MCF 10A (cell line): Measurements from ENCODE around the gene LRP8. TPM values are rescaled to one million over a fixed set of nuclear protein-coding genes. Genes with fewer than 3 reads are reported as not detected.

ENCODE experiments used
- BruUV-seq: library from RNA; stranded (reverse); fragments of 400-500 nt; replicated peaks from 2 replicates; lab custom pipeline; 2021; lab: Mats Ljungman, UMichigan
- CTCF ChIA-PET: fragments of 300-600 bp; sonication (Branson Sonifier 250); formaldehyde crosslinking; extraction: SDS; loops from one replicate; lab custom pipeline; 2021; ENCODE audit warnings: antibody characterized with exemption, inconsistent platforms; lab: Yijun Ruan, JAX
- POLR2A ChIA-PET: fragments of 300-600, 350-650 bp; sonication (Branson Sonifier 250); formaldehyde crosslinking; extraction: SDS; loops from one replicate; lab custom pipeline; 2020; ENCODE audit warnings: antibody characterized with exemption, inconsistent platforms; lab: Yijun Ruan, JAX
- DNase-seq: peaks from one replicate; pipeline ENCODE4 v3.0.0-alpha.2; 2018; ENCODE audit not compliant: unreplicated experiment
- H3K27ac Mint-ChIP-seq: one replicate; pipeline ENCODE4 v1.8.0; 2022; ENCODE audit warnings: mild to moderate bottlenecking, low read depth, mixed read lengths; ENCODE audit not compliant: unreplicated experiment
- H3K27me3 Mint-ChIP-seq: one replicate; pipeline ENCODE4 v1.8.0; 2022; ENCODE audit warnings: mixed read lengths; ENCODE audit not compliant: insufficient read depth, unreplicated experiment
- H3K36me3 Mint-ChIP-seq: one replicate; pipeline ENCODE4 v1.8.0; 2022; ENCODE audit warnings: mild to moderate bottlenecking, moderate library complexity, mixed read lengths; ENCODE audit not compliant: insufficient read depth, unreplicated experiment
- H3K4me1 Mint-ChIP-seq: one replicate; pipeline ENCODE4 v1.8.0; 2022; ENCODE audit warnings: mixed read lengths; ENCODE audit not compliant: insufficient read depth, unreplicated experiment
- H3K4me3 Mint-ChIP-seq: one replicate; pipeline ENCODE4 v1.8.0; 2022; ENCODE audit warnings: mild to moderate bottlenecking, moderate library complexity, mixed read lengths; ENCODE audit not compliant: unreplicated experiment
- H3K9me3 Mint-ChIP-seq: one replicate; pipeline ENCODE4 v1.8.0; 2022; ENCODE audit warnings: mixed read lengths; ENCODE audit not compliant: unreplicated experiment
- CTCF ChIP-seq: fragments of 200-600 bp; IDR thresholded peaks from one replicate; pipeline ENCODE4 v1.8.0; 2022; ENCODE audit warnings: antibody characterized with exemption, mild to moderate bottlenecking; ENCODE audit not compliant: unreplicated experiment
- intact Hi-C: fragments of 100-400 bp; cut with micrococcal nuclease; formaldehyde crosslinking; loops from 2 replicates; pipeline ENCODE4 v1.14.1; 2022
- total RNA-seq: library from RNA; stranded (reverse); gene quantifications from 2 replicates; pipeline ENCODE4 v1.2.3, GENCODE V29; 2022

LRP8 gene
- total RNA-seq, 1 experiment from 2014 or later: 21.8 TPM

GRCh38 chr1:53375440-53375839 lies 47.6 kb upstream of the LRP8 start:
- ChIA-PET POLR2A (no interaction called here), CTCF (interaction anchor here (1.5 to 1.7 kb wide), 2 partner anchors 18 to 97 kb away, joined by 4 to 7 read pairs; no protein-coding TSS in a partner anchor)
- Mint-ChIP-seq H3K4me3 (no peak overlapping the region), H3K4me1 (no peaks in the 10 kb centered on the region), H3K27ac (no peak overlapping the region), H3K27me3 (no peaks in the 10 kb centered on the region), H3K36me3 (no peaks in the 10 kb centered on the region), H3K9me3 (no peaks in the 10 kb centered on the region)
- no TSS peak for BruUV-seq
- no peak for DNase-seq
- intact Hi-C loops: no loop called here
- TF ChIP-seq CTCF: no peak

- H3K9me3 Mint-ChIP-seq: no peaks in the 10 kb centered on the region
- no peak for DNase-seq
- no TSS peak for BruUV-seq
- no peak for TF ChIP-seq CTCF
- ChIA-PET CTCF (no interaction called here), POLR2A (no interaction called here)
- intact Hi-C loops: no loop called here
- H3K27ac Mint-ChIP-seq: no peak overlapping the region
- H3K36me3 Mint-ChIP-seq: no peaks in the 10 kb centered on the region
- no peak overlapping the region for H3K4me3 Mint-ChIP-seq
- no peaks in the 10 kb centered on the region for H3K4me1 Mint-ChIP-seq
- no peaks in the 10 kb centered on the region for H3K27me3 Mint-ChIP-seq
These were observed 45.4 kb upstream of the LRP8 start for GRCh38 chr1:53373246-53373645.

GRCh38 chr1:53372501-53372951 lies 44.7 kb upstream of the LRP8 start:
- no peak overlapping the region for H3K27ac Mint-ChIP-seq
- H3K4me3 Mint-ChIP-seq: no peak overlapping the region
- intact Hi-C loops: no loop called here
- TF ChIP-seq CTCF: no peak
- POLR2A ChIA-PET: no interaction called here
- no TSS peak for BruUV-seq
- DNase-seq: no peak
- H3K9me3 Mint-ChIP-seq: no peaks in the 10 kb centered on the region
- CTCF ChIA-PET: interaction anchor here (0.6 to 0.7 kb wide), 3 partner anchors 75 to 330 kb away, joined by 3 read pairs; no protein-coding TSS in a partner anchor
- no peaks in the 10 kb centered on the region for H3K27me3 Mint-ChIP-seq
- H3K36me3 Mint-ChIP-seq: no peaks in the 10 kb centered on the region
- no peaks in the 10 kb centered on the region for H3K4me1 Mint-ChIP-seq

GRCh38 chr1:53371851-53372250 lies 44.0 kb upstream of the LRP8 start:
- no peak overlapping the region for H3K4me3 Mint-ChIP-seq
- no peaks in the 10 kb centered on the region for H3K4me1 Mint-ChIP-seq
- no TSS peak for BruUV-seq
- intact Hi-C loops: no loop called here
- no peak overlapping the region for H3K27ac Mint-ChIP-seq
- no peaks in the 10 kb centered on the region for H3K9me3 Mint-ChIP-seq
- H3K36me3 Mint-ChIP-seq: no peaks in the 10 kb centered on the region
- no peak for DNase-seq
- no peaks in the 10 kb centered on the region for H3K27me3 Mint-ChIP-seq
- ChIA-PET CTCF (interaction anchor here (0.6 to 1.0 kb wide), 2 partner anchors 74 to 93 kb away, joined by 3 read pairs; no protein-coding TSS in a partner anchor), POLR2A (interaction anchor here (0.6 kb wide), 1 partner anchor 13 kb away, joined by 3 read pairs; no protein-coding TSS in a partner anchor)
- no peak for TF ChIP-seq CTCF
